Fibroblast of gingiva (primary cell): ENCODE data around the gene SLC41A3.
"Not testable (repeated sequence)": the region's sequence is repeated elsewhere in the genome, so short reads cannot be mapped to it uniquely, and the experiment has no call there.

Experiments
- DNase-seq: peaks from one replicate; pipeline ENCODE4 v3.0.0-alpha.2; 2011; ENCODE audit warnings: low read depth

The SLC41A3 gene

DNA sequence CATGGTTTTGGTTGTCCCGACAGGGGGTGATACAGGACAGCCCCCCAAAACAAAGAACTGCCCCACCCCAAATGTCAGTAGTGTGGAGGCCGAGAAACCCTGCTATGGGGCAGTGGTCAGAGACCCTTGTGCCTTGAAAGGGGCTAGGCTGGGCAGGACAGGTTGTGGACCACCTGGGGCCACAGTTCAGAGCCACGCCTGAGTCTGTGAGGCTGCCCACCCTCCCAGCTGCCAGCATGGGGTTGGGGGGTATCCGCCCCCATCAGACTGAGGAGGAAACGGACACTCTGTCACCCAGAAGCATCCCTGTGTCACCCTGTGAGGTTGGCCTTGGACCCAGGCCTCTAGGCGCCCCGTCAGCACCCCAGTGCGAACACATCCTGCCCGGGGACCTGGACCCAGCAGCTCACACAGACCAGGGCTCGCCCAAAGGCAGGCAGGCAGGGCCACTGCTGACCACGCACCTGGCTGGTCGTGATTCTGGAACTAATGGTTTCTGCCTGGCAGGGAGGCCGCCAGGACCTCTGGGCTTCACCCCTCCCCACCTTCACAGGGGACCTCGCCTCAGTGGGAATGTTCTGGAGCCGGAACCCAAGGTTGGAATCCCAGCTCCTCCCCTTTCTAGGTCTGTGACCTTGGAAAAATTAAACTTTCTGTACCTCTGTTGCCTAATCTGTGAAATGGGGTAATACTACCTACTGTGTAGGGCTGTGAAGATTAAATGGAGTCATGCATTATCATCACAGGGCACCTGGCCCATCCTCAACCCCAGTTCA, 1.4 kb downstream of the SLC41A3 start:
- DNase-seq = no peak

DNA sequence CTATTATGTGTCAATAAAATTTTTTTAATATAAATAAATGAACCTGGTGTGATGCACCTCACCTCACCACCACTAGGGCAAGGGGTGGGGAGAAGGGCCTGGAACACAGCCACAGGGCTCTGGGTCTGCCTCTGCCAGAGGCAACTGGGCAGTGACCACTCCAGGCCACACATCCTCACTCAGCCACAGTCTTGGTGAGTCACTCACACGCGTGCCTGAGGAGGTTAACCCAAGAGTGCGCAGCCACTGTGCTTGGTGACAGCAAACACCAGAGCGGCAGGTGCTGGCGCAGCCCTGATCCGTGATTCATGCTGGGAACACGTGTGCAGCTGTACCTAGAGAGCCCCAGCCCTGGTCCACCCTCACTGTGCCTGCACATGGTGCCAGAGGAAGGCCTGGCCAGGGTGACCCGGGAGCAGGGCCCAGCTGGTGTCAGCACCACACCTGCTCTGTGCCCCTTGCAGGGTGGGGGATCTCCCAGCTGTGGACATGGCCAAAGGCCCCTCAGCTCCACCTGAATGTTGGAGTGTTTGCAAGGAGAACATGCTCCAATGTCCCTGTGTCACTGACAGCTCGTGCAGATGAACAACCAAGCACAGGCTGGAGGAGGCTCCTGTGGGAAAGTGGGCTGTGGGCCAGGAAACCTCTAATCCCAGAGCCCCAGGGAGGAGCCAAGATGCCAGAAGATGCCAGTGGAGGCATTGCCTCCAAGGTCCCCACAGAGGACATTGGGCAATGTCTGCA, 2.1 kb downstream of the SLC41A3 start:
- DNase-seq = peak; percentile 37

GRCh38 chr3:126080970-126081369, 3.0 kb downstream of the SLC41A3 start:
- no peak for DNase-seq

- DNase-seq = no peak
Observed at GRCh38 chr3:126078866-126079265, 5.1 kb downstream of the SLC41A3 start.

- DNase-seq = no peak
Observed at GRCh38 chr3:126077754-126078153, 6.2 kb downstream of the SLC41A3 start.

DNA sequence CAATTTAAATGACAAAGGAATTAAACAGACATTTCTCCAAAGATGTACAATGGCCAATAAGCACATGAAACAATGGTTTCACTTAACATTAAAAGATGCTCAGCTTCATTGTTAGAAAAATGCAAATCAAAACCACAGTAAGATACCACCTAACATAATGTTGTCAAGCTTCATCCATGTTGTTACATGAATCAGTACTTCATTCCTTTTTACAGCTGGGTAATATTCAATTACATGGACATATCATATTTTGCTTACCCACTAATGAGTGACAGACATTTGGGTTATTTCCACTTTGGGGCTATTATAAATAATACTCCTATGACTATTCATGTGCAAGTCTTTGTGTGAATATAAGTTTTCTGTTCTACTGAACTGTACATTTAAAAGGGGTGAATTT, 7.8 kb downstream of the SLC41A3 start:
- no peak for DNase-seq

- no peak for DNase-seq
Observed at GRCh38 chr3:126070146-126070545, 13.8 kb downstream of the SLC41A3 start.

GRCh38 chr3:126067959-126068358, 16.0 kb downstream of the SLC41A3 start:
- DNase-seq = no peak

- DNase-seq = not testable (repeated sequence)
Observed at GRCh38 chr3:126066676-126067075, 17.2 kb downstream of the SLC41A3 start.

- DNase-seq = no peak
Observed at GRCh38 chr3:126065876-126066275, 18.0 kb downstream of the SLC41A3 start.

DNA sequence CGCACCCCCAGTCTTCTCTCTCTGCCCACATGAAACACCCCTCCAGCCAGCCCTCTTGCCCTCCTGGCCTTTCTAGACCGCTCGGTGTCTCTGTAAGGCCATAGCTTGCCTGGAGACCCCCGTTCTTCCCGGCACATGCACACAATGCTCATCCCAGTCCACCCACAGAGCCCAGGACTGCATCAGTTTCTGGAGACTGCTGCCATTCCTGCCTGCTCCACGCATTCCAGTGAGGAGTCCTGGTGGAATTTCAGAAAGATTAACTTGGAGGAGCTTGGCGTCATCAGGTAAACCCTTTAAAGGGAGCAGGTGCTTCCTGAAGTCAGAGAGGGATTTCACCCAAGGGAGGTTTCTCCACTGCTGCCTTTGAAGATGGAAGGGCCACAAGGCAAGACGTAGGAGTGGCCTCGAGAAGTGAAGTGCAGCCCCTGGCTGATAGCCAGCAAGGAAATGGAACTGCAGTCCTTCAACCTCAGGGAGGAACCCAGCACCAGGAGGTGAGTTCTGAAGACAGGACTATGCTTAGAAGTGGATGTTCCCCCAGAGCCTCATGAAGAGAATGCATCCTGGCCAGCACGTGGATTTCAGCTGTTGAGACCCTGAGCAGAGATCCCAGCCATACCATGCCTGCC, 19.2 kb downstream of the SLC41A3 start:
- no peak for DNase-seq

DNA sequence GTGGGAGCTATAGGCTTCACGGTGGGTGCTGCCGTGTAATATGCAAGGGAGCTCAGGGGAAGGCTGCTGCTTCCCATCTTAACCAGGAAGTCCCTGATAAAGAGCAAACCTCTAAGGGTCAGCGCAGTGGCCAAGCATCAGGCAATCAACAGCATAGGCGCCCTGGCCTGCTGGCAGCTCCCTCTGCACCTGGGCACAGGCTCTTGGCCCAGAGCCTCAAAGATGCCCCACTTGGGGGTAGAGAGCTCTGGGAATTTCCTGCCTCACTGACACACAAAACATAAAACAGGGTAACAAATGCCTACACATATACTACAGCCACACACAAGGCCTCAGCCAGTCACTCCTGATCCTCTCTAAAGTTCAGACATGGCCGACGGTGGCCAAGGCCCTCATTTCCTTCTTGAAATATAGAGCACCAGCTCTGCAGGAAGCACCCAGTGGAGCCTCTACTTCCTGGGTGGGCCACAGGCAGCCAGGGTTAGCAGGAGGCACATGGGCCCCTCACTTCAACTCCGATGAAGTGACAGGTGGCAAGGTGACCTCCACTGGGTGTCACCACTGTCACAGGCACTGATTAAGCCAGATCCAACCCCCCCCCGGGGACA, 20.5 kb downstream of the SLC41A3 start:
- DNase-seq = no peak

- no peak for DNase-seq
Observed at GRCh38 chr3:126061301-126062032, 22.5 kb downstream of the SLC41A3 start.

DNA sequence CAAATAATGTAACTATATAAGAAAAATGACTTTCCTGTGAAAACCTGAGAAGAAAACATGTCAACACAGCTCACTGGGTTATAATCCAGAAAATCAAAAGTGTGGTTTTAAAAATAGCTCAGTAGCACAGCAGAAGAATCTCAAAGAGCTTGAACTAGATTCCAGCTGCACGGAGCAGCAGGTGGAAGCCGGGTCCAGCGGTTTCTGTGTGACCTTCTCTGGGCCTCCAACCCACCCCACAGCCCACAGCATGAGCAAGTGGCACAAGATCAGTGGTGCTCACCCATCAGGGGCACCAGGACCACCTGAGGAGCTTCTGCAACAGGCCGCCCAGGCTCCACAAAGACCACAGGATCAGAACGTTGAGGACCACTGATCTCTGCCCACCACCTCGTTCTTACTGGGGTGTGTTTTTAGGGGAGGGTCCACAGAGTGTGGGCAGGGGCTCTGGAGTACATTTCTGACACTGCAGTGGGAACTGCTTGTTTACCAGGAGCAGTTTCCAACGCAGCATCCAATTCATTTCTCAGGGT, 23.2 kb downstream of the SLC41A3 start:
- no peak for DNase-seq

DNA sequence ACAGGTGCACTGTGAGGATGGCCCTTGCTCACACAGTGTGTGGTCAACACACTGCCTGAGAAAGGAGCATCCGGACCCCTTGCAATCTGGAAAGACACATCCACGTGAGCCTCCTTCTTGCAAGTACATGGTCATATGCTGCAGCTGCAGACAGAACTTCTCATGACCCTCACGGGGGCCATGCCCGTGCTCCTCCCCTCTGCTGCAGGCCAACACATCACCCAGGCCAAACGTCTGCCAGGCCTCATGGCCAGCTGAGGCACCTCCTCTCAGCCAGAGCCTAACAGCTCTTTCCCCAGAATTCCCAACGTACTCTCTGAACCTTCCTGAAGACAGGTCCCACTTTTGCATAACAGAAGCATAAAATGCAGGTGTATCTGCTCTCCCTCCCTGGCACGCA, 25.3 kb downstream of the SLC41A3 start:
- DNase-seq = no peak

DNA sequence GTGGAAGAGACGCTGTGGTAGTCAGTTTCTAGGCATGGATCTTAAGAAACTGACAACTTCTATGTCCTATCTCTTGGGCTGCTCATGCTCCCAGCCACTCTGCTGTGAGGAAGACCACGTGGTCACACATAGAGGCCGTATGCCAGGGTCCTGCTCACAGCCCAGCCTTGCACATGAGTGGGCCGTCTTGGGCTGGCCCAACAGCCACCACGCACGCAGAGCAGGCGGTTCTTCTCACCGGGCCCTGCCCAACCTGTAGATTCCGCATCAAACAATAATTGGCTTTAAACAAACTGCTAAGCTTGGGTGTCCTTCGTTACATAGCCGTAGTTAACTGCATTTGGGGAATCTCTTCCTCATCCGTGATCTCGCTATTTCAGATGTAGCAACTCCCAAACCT, 26.0 kb downstream of the SLC41A3 start:
- DNase-seq = no peak

DNA sequence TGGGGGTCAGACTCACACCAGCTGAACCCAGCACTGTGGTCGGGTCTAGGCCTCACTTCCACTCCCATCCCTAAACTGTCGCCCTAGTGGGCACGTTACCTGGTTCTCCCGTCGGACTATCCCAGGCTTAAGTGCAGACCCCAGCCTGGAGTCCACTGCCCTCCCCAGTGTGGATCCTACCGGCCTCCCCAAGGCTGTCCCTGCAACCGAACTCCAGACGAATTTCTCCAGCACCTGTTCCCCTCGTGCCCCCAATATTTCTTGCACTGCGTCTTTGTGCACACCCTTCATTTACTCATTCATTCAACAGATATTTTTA, 26.5 kb downstream of the SLC41A3 start:
- DNase-seq = no peak

DNA sequence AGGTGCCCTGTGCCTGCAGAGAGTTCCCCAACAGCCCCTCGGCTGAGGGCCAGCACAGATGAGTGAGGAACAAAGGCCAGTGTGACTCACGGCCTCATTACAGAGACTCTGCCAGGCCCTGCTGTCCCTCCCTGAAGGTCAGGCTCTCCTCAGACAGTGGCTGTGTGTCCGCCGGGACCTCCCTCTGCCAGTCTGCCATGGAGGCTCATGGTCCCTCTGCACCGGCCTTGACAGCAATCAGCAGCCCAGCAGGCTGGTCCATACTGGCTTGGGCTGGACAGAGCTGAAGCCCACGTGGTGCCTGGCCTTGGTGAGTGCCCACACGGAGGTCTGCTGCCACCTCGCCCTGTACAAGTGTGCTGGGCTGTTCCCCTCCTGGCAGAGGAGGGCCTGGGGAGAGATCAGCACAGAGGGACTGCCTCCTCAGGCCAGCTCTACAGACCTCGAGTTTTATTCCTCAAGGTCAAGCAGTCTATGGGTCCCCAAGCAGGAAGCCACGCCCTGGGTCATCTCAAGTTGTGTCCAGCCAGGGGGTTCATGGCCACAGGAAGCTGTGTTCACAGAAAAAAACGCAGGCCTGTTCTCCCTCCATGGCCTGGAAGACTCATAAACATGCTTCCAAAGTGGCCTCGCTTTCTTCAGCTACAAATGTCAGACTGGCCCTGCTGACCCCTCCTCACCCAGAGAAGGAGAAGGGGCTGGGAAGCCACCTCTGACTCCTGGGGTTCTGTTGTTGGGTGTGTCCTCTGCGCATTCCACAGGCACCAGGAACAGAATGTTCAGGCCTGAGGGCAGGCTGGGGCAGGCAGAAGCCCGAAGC, 27.0 kb downstream of the SLC41A3 start:
- DNase-seq = no peak

DNA sequence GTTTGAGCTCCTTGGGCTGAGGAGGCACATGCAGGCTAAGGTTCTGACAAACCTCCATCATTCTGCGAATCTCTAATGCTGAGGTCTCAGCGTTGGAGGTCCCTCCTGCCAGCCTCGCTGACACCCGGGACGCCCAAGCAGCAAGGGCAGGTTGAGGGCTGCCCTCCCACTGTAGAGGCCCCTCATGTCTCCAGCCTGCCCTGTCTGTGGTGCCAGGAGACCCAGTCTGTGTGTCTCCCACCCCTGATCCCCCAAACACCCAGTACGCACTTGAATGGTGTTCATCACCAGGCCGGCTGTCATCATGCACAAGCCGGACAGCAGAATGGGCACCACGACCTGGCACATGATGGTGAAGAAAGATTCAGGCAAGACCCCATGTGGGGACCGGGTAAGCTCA, 27.8 kb downstream of the SLC41A3 start:
- no peak for DNase-seq

DNA sequence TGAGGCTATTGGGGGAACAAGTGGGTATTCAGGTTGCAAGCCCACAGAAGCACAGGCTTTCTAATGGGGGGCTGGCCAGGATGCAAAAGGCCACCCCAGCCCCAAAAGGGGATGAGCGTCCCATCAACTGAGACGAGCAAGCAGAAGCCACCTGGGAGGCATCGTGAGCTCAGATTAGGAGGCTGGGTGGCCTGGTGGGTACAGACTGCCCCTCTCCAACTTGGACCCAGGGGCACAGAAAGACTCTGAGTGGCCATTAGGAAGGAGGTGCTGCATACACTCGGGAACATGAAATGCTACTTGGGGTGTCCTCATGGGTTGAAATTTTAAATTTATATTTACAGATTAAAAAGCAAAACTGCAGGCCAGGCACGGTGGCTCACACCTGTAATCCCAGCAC, 29.1 kb downstream of the SLC41A3 start:
- no peak for DNase-seq

DNA sequence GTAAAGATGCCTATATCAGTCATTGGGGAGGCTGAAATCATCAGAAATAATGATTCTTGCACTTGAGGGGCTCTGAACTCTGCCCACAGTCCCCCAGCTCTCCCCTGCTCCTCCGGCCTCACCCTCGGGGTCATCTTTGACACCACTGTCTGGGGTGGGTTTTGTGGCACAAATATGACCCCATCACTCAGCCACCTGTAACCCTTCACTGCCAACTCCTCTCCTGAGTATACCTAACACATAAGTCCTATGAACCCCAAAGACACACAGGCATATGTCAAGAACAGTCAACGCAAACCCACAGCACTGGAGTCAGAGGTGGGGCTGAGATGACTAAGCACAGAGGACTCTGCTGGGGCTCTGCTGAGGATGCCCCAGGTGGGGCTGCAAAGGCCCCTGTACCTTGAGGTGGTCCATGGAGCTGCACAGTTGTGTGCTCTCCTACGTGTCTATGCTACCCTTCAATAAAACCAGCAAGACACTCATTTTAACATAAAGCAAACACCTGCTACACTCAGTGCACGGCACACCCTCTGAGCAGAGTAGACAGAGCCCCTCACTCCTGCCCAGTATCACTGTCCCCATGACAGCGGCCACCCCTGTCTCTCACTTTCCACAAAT, 29.9 kb downstream of the SLC41A3 start:
- DNase-seq = no peak
